H9 (cell line): ENCODE data around the gene CAMK2G. TPM values are rescaled to one million over a fixed set of nuclear protein-coding genes. Genes with fewer than 3 reads are reported as not detected.

ENCODE experiments used
- DNase-seq: peaks from one replicate; pipeline ENCODE4 v3.0.0-alpha.2; 2017
- H2AFZ ChIP-seq: one replicate; pipeline ENCODE4 v1.6.1; 2013; ENCODE audit warnings: mild to moderate bottlenecking, low read length, control low read depth, moderate library complexity
- H2AK5ac ChIP-seq: 2 replicates; pipeline ENCODE4 v1.6.1; 2013; ENCODE audit warnings: low read length, control low read depth, mixed read lengths; ENCODE audit not compliant: insufficient read length
- H2BK120ac ChIP-seq: one replicate; pipeline ENCODE4 v1.6.1; 2013; ENCODE audit warnings: low read depth, mild to moderate bottlenecking, low read length, control low read depth, inconsistent platforms; ENCODE audit not compliant: poor library complexity, severe bottlenecking
- H2BK12ac ChIP-seq: 2 replicates; pipeline ENCODE4 v1.6.1; 2013; ENCODE audit warnings: low read length, control low read depth, mixed read lengths, low read depth; ENCODE audit not compliant: insufficient read length
- H2BK15ac ChIP-seq: 2 replicates; pipeline ENCODE4 v1.6.1; 2013; ENCODE audit warnings: low read depth, low read length, control low read depth
- H2BK20ac ChIP-seq: one replicate; pipeline ENCODE4 v1.6.1; 2013; ENCODE audit warnings: low read depth, mild to moderate bottlenecking, low read length, control low read depth, inconsistent platforms; ENCODE audit not compliant: poor library complexity, severe bottlenecking
- H2BK5ac ChIP-seq: 2 replicates; pipeline ENCODE4 v1.6.1; 2013; ENCODE audit warnings: low read length, control low read depth, mixed read lengths; ENCODE audit not compliant: insufficient read length
- H3K14ac ChIP-seq: 2 replicates; pipeline ENCODE4 v1.6.1; 2013; ENCODE audit warnings: low read length, control low read depth; ENCODE audit not compliant: insufficient read depth
- H3K18ac ChIP-seq: 2 replicates; pipeline ENCODE4 v1.6.1; 2013; ENCODE audit warnings: low read depth, mild to moderate bottlenecking, mixed read lengths, low read length, control low read depth; ENCODE audit not compliant: insufficient read length
- H3K23ac ChIP-seq: 2 replicates; pipeline ENCODE4 v1.6.1; 2013; ENCODE audit warnings: low read length, control low read depth, mixed read lengths, low read depth; ENCODE audit not compliant: insufficient read length
- H3K23me2 ChIP-seq: 2 replicates; pipeline ENCODE4 v1.6.1; 2013; ENCODE audit warnings: low read depth, mild to moderate bottlenecking, mixed read lengths, low read length, control low read depth; ENCODE audit not compliant: insufficient read length, poor library complexity, severe bottlenecking
- H3K27ac ChIP-seq: 2 replicates; pipeline ENCODE4 v1.5.1; 2013; ENCODE audit warnings: low read length, control low read depth, mixed read lengths, low read depth; ENCODE audit not compliant: insufficient read length
- H3K27me3 ChIP-seq: 2 replicates; pipeline ENCODE4 v1.6.1; 2013; ENCODE audit warnings: low read length, control low read depth, inconsistent platforms; ENCODE audit not compliant: insufficient read depth
- H3K4ac ChIP-seq: 2 replicates; pipeline ENCODE4 v1.6.1; 2013; ENCODE audit warnings: low read depth, mild to moderate bottlenecking, control low read depth, inconsistent platforms, low read length, moderate library complexity
- H3K4me1 ChIP-seq: 2 replicates; pipeline ENCODE4 v1.6.1; 2013; ENCODE audit warnings: low read length, control low read depth, inconsistent platforms; ENCODE audit not compliant: insufficient read depth
- H3K4me2 ChIP-seq: 2 replicates; pipeline ENCODE4 v1.6.1; 2013; ENCODE audit warnings: low read length, control low read depth, mixed read lengths; ENCODE audit not compliant: insufficient read length, insufficient read depth
- H3K56ac ChIP-seq: 2 replicates; pipeline ENCODE4 v1.6.1; 2013; ENCODE audit warnings: low read depth, mild to moderate bottlenecking, mixed read lengths, low read length, control low read depth; ENCODE audit not compliant: insufficient read length
- H3K79me1 ChIP-seq: 2 replicates; pipeline ENCODE4 v1.6.1; 2013; ENCODE audit warnings: low read depth, mild to moderate bottlenecking, moderate library complexity, low read length, control low read depth, inconsistent platforms; ENCODE audit not compliant: insufficient read depth, poor library complexity, severe bottlenecking
- H3K79me2 ChIP-seq: 2 replicates; pipeline ENCODE4 v1.6.1; 2013; ENCODE audit warnings: low read length, control low read depth, inconsistent platforms; ENCODE audit not compliant: insufficient read depth
- H3K9ac ChIP-seq: 2 replicates; pipeline ENCODE4 v1.6.1; 2013; ENCODE audit warnings: low read length, control low read depth, mixed read lengths; ENCODE audit not compliant: insufficient read length; ENCODE audit errors: extremely low read depth
- H3K9me3 ChIP-seq: one replicate; pipeline ENCODE4 v1.6.1; 2013; ENCODE audit warnings: low read depth, low read length, inconsistent platforms; ENCODE audit not compliant: control insufficient read depth
- H3T11ph ChIP-seq: one replicate; pipeline ENCODE4 v1.6.1; 2013; ENCODE audit warnings: mild to moderate bottlenecking, low read length, control low read depth, inconsistent platforms
- H4K20me1 ChIP-seq: one replicate; pipeline ENCODE4 v1.6.1; 2013; ENCODE audit not compliant: control insufficient read depth, insufficient read length, insufficient read depth
- H4K5ac ChIP-seq: 2 replicates; pipeline ENCODE4 v1.6.1; 2013; ENCODE audit warnings: low read depth, mild to moderate bottlenecking, mixed read lengths, low read length, control low read depth; ENCODE audit not compliant: insufficient read length
- H4K8ac ChIP-seq: replicated peaks from 2 replicates; pipeline ENCODE4 v1.6.1; 2013; ENCODE audit warnings: low read length, control low read depth, mixed read lengths, low read depth; ENCODE audit not compliant: insufficient read length
- H4K91ac ChIP-seq: 2 replicates; pipeline ENCODE4 v1.6.1; 2013; ENCODE audit warnings: low read depth, mild to moderate bottlenecking, moderate library complexity, mixed read lengths, low read length, control low read depth; ENCODE audit not compliant: insufficient read length
- H3K27ac Mint-ChIP-seq, 3 experiments: 2 replicates in 2 of 3; 3 replicates in 1 of 3; pipeline ENCODE4 v1.8.0; 2020 to 2021; ENCODE audit warnings: mixed read lengths in 3 of 3, mild to moderate bottlenecking in 1 of 3, moderate library complexity in 1 of 3
- H3K27me3 Mint-ChIP-seq: 2 replicates; pipeline ENCODE4 v1.8.0; 2021; ENCODE audit warnings: low read depth, mild to moderate bottlenecking, moderate library complexity, mixed read lengths
- H3K36me3 Mint-ChIP-seq, 3 experiments: 2 replicates in 2 of 3; 3 replicates in 1 of 3; pipeline ENCODE4 v1.8.0; 2020 to 2021; ENCODE audit warnings: low read depth in 3 of 3, mixed read lengths in 3 of 3; ENCODE audit not compliant: insufficient read depth in 1 of 3
- H3K4me1 Mint-ChIP-seq, 2 experiments: 2 replicates each; pipeline ENCODE4 v1.8.0; 2020; ENCODE audit warnings: mixed read lengths in 2 of 2
- H3K4me3 Mint-ChIP-seq, 2 experiments: 2 replicates in 1 of 2; 3 replicates in 1 of 2; pipeline ENCODE4 v1.8.0; 2020 to 2021; ENCODE audit warnings: mild to moderate bottlenecking in 2 of 2, mixed read lengths in 2 of 2, moderate library complexity in 1 of 2
- H3K9me3 Mint-ChIP-seq, 2 experiments: 2 replicates in 1 of 2; 3 replicates in 1 of 2; pipeline ENCODE4 v1.8.0; 2020; ENCODE audit warnings: mild to moderate bottlenecking in 2 of 2, mixed read lengths in 2 of 2, moderate library complexity in 1 of 2
- WGBS: extraction: QIAGEN DNeasy Blood & Tissue Kit; methylation state at CpG from one replicate; pipeline ENCODE4 v1.1.7; 2013; ENCODE audit warnings: missing lambda C conversion rate, low lambda C conversion rate, mixed read lengths; ENCODE audit not compliant: insufficient read length; ENCODE audit errors: extremely low coverage; 5-methylcytosine and 5-hydroxymethylcytosine counted together
- total RNA-seq: library from RNA; stranded (reverse); gene quantifications from 2 replicates; pipeline ENCODE4 v1.2.1, GENCODE V29; 2021
- TF ChIP-seq, protein P1 (sequence below): fragments of 200-600 bp; sonication (generic); conservative IDR thresholded peaks from 3 replicates; pipeline ENCODE4 v1.8.0; 2021; ENCODE audit warnings: antibody characterized with exemption, mild to moderate bottlenecking

The CAMK2G gene
- total RNA-seq, 1 experiment from 2014 or later: 31.8 TPM

DNA sequence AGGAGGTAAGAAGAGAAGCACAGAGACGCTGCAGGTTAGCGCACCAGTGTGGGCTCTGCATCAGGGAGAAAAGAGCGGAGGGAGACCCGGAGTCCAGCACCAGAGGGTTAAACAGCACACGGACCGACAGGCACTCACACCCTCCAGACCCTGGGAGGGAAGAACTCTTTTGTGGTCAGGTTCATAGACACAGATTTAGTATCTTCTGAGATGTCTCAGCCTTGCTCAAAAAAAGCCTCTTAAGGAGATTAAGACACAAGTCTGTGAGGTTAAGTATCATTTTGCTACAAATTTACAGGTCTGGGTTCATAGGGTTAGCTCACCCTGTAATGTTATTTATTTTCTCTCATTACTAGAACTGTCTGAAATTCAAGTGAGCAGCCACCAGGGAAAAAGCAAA lies 46.2 kb downstream of the CAMK2G start:
- H4K8ac ChIP-seq: no peak overlapping the region

More for the DNA sequence above, 46.2 kb downstream of the CAMK2G start:
- no CpG with 5 or more reads among the region's 6 CpGs for WGBS
- Histone ChIP-seq H3K79me2 (no peaks in the 10 kb centered on the region), H3T11ph (no peak overlapping the region), H3K4me2 (no peak overlapping the region), H2AFZ (no peak overlapping the region), H3K56ac (no peak overlapping the region), H3K23me2 (no peaks in the 10 kb centered on the region), H2BK5ac (no peak overlapping the region), H4K20me1 (peaks cover 2% of the 10 kb centered on the region), H3K9me3 (no peaks in the 10 kb centered on the region), H3K27ac (no peak overlapping the region), H3K14ac (no peak overlapping the region), H2AK5ac (no peak overlapping the region), H2BK20ac (no peak overlapping the region), H3K79me1 (no peaks in the 10 kb centered on the region), H3K27me3 (no peaks in the 10 kb centered on the region), H3K9ac (no peak overlapping the region), H2BK120ac (no peak overlapping the region), H3K23ac (no peak overlapping the region), H4K91ac (no peak overlapping the region), H3K18ac (no peak overlapping the region), H2BK15ac (no peak overlapping the region), H4K5ac (no peak overlapping the region), H2BK12ac (no peak overlapping the region), H3K4ac (no peak overlapping the region), H3K4me1 (no peaks in the 10 kb centered on the region)
- TF ChIP-seq, protein P1, sequence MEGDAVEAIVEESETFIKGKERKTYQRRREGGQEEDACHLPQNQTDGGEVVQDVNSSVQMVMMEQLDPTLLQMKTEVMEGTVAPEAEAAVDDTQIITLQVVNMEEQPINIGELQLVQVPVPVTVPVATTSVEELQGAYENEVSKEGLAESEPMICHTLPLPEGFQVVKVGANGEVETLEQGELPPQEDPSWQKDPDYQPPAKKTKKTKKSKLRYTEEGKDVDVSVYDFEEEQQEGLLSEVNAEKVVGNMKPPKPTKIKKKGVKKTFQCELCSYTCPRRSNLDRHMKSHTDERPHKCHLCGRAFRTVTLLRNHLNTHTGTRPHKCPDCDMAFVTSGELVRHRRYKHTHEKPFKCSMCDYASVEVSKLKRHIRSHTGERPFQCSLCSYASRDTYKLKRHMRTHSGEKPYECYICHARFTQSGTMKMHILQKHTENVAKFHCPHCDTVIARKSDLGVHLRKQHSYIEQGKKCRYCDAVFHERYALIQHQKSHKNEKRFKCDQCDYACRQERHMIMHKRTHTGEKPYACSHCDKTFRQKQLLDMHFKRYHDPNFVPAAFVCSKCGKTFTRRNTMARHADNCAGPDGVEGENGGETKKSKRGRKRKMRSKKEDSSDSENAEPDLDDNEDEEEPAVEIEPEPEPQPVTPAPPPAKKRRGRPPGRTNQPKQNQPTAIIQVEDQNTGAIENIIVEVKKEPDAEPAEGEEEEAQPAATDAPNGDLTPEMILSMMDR: no peak
- Mint-ChIP-seq H3K27me3 (no peaks in the 10 kb centered on the region), H3K4me1 (no peaks in the 10 kb centered on the region), H3K36me3 (peaks cover 6 to 37% (median 25%) of the 10 kb centered on the region in 3 experiments; a peak in 5 of 7 replicates), H3K4me3 (no peak overlapping the region), H3K9me3 (no peaks in the 10 kb centered on the region; a peak in 1 of 5 replicates), H3K27ac (peak overlapping the region in 1 of 3 experiments; percentile 59; a peak in 2 of 7 replicates)
- DNase-seq: no peak
